ENCODE data around the gene GPC2. TPM values are rescaled to one million over a fixed set of nuclear protein-coding genes. Genes with fewer than 3 reads are reported as not detected.
"Not testable (repeated sequence)": the region's sequence is repeated elsewhere in the genome, so short reads cannot be mapped to it uniquely, and the experiment has no call there.

The GPC2 gene, protein sequence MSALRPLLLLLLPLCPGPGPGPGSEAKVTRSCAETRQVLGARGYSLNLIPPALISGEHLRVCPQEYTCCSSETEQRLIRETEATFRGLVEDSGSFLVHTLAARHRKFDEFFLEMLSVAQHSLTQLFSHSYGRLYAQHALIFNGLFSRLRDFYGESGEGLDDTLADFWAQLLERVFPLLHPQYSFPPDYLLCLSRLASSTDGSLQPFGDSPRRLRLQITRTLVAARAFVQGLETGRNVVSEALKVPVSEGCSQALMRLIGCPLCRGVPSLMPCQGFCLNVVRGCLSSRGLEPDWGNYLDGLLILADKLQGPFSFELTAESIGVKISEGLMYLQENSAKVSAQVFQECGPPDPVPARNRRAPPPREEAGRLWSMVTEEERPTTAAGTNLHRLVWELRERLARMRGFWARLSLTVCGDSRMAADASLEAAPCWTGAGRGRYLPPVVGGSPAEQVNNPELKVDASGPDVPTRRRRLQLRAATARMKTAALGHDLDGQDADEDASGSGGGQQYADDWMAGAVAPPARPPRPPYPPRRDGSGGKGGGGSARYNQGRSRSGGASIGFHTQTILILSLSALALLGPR
- total RNA-seq: 1 to 10 TPM; 4.8 to 5.5 TPM

GRCh38 chr7:100177045-100178001 lies at the start of gene GPC2, which contains the start of gene STAG3:
Gene GPC2, minus strand, starts transcription at chr7:100177381. Its CDS starts 182 bp downstream, at chr7:100177199.
Gene STAG3, plus strand, starts transcription at chr7:100177918. Its CDS starts 2,639 bp downstream, at chr7:100180557.
- DNase-seq: peak; percentile 99
- no peaks in the 10 kb centered on the region for H3K9me3 Mint-ChIP-seq
- ChIA-PET CTCF (interaction anchor here (0.9 to 1.8 kb wide), 3 partner anchors 9 to 57 kb away, joined by 3 to 10 read pairs (median 3); partner anchors contain the start of gene GAL3ST4), POLR2A (interaction anchor here (1.3 kb wide), 1 partner anchor 29 kb away, joined by 4 read pairs; the partner anchor contains the start of gene LAMTOR4)
- H3K27ac Mint-ChIP-seq: no peak within 1 kb of the TSS
- H3K4me3 Mint-ChIP-seq: peak within 1 kb of the TSS; percentile 74
- intact Hi-C loops (cut with micrococcal nuclease): loop anchor here (1.0 to 5.0 kb wide), 3 partner anchors 8 to 45 kb away; partner anchors contain the start of gene LAMTOR4
- peaks cover 34% of the 10 kb centered on the region for H3K4me1 Mint-ChIP-seq (ENCODE audit: low read depth)
- H3K36me3 Mint-ChIP-seq: no peaks in the 10 kb centered on the region
- H3K27me3 Mint-ChIP-seq: no peaks in the 10 kb centered on the region

- H3K4me3 Mint-ChIP-seq, CTCF ChIA-PET, DNase-seq, H3K27me3 Mint-ChIP-seq, POLR2A ChIA-PET, H3K9me3 Mint-ChIP-seq: not testable (repeated sequence)
- Mint-ChIP-seq H3K4me1 (ENCODE audit: low read depth) (peaks cover 36% of the 10 kb centered on the region), H3K27ac (peak overlapping the region; percentile 60), H3K36me3 (peaks cover 43% of the 10 kb centered on the region)
- intact Hi-C loops (cut with micrococcal nuclease): loop anchor here (5.0 to 10.0 kb wide), 4 partner anchors 47 to 310 kb away; partner anchors contain the start of genes GPC2, STAG3 and TRIM4
Measured at GRCh38 chr7:100224891-100225290, 47.7 kb upstream of the GPC2 start.

GRCh38 chr7:100223376-100223927 lies 46.3 kb upstream of the GPC2 start:
- Mint-ChIP-seq H3K27ac (peak overlapping the region; percentile 98), H3K36me3 (peaks cover 53% of the 10 kb centered on the region), H3K4me3 (peak overlapping the region; percentile 92), H3K4me1 (ENCODE audit: low read depth) (peaks cover 47% of the 10 kb centered on the region)
- H3K9me3 Mint-ChIP-seq, DNase-seq, CTCF ChIA-PET, H3K27me3 Mint-ChIP-seq: not testable (repeated sequence)
- POLR2A ChIA-PET: interaction anchor here (0.7 kb wide), 1 partner anchor 84 kb away, joined by 3 read pairs; no protein-coding TSS in a partner anchor
- intact Hi-C loops (cut with micrococcal nuclease): loop anchor here (5.0 to 10.0 kb wide), 4 partner anchors 46 to 309 kb away; partner anchors contain the start of genes GPC2, STAG3 and TRIM4

- Mint-ChIP-seq H3K4me3 (peak overlapping the region; percentile 92), H3K27ac (peak overlapping the region; percentile 98), H3K4me1 (ENCODE audit: low read depth) (peaks cover 46% of the 10 kb centered on the region), H3K27me3 (no peaks in the 10 kb centered on the region), H3K36me3 (peaks cover 53% of the 10 kb centered on the region), H3K9me3 (no peaks in the 10 kb centered on the region)
- no peak for DNase-seq
- POLR2A ChIA-PET: interaction anchor here (0.8 to 2.3 kb wide), 5 partner anchors 32 to 320 kb away, joined by 3 to 11 read pairs (median 3); partner anchors contain the start of genes MEPCE and ZCWPW1
- intact Hi-C loops (cut with micrococcal nuclease): loop anchor here (5.0 to 10.0 kb wide), 4 partner anchors 45 to 308 kb away; partner anchors contain the start of genes GPC2, STAG3 and TRIM4
- CTCF ChIA-PET: interaction anchor here (1.4 to 3.2 kb wide), 4 partner anchors 15 to 123 kb away, joined by 4 to 22 read pairs (median 4); no protein-coding TSS in a partner anchor
Measured at GRCh38 chr7:100222445-100223132, 45.4 kb upstream of the GPC2 start.

GRCh38 chr7:100221767-100222444 lies 44.7 kb upstream of the GPC2 start:
- POLR2A ChIA-PET: interaction anchor here (0.6 to 2.3 kb wide), 8 partner anchors 11 to 320 kb away, joined by 3 to 11 read pairs (median 3); partner anchors contain the start of genes AP4M1, MEPCE and ZCWPW1

GRCh38 chr7:100221231-100221718 lies 44.1 kb upstream of the GPC2 start:
- POLR2A ChIA-PET: interaction anchor here (0.8 to 2.3 kb wide), 6 partner anchors 11 to 208 kb away, joined by 3 to 11 read pairs (median 3); partner anchors contain the start of genes AP4M1, MEPCE and ZCWPW1
- CTCF ChIA-PET: interaction anchor here (1.4 to 3.2 kb wide), 4 partner anchors 13 to 124 kb away, joined by 4 to 22 read pairs (median 4); no protein-coding TSS in a partner anchor
- Mint-ChIP-seq H3K4me1 (ENCODE audit: low read depth) (peaks cover 56% of the 10 kb centered on the region), H3K4me3 (peak overlapping the region; percentile 92), H3K27ac (peak overlapping the region; percentile 98), H3K9me3 (no peaks in the 10 kb centered on the region), H3K27me3 (no peaks in the 10 kb centered on the region), H3K36me3 (peaks cover 53% of the 10 kb centered on the region)
- peak; percentile 90 for DNase-seq
- intact Hi-C loops (cut with micrococcal nuclease): loop anchor here (1.0 to 10.0 kb wide), 8 partner anchors 22 to 306 kb away; partner anchors contain the start of genes GPC2, LAMTOR4, MEPCE and STAG3

More at GRCh38 chr7:100221767-100222444, 44.7 kb upstream of the GPC2 start:
- no peaks in the 10 kb centered on the region for H3K9me3 Mint-ChIP-seq
- intact Hi-C loops (cut with micrococcal nuclease): loop anchor here (1.0 to 10.0 kb wide), 8 partner anchors 21 to 307 kb away; partner anchors contain the start of genes GPC2, LAMTOR4, MEPCE and STAG3
- H3K36me3 Mint-ChIP-seq: peaks cover 53% of the 10 kb centered on the region
- H3K27ac Mint-ChIP-seq: peak overlapping the region; percentile 98
- peak; percentile 48 for DNase-seq
- peaks cover 53% of the 10 kb centered on the region for H3K4me1 Mint-ChIP-seq (ENCODE audit: low read depth)
- H3K4me3 Mint-ChIP-seq: peak overlapping the region; percentile 92
- CTCF ChIA-PET: interaction anchor here (1.4 to 3.2 kb wide), 4 partner anchors 14 to 123 kb away, joined by 4 to 22 read pairs (median 4); no protein-coding TSS in a partner anchor
- H3K27me3 Mint-ChIP-seq: no peaks in the 10 kb centered on the region

DNA sequence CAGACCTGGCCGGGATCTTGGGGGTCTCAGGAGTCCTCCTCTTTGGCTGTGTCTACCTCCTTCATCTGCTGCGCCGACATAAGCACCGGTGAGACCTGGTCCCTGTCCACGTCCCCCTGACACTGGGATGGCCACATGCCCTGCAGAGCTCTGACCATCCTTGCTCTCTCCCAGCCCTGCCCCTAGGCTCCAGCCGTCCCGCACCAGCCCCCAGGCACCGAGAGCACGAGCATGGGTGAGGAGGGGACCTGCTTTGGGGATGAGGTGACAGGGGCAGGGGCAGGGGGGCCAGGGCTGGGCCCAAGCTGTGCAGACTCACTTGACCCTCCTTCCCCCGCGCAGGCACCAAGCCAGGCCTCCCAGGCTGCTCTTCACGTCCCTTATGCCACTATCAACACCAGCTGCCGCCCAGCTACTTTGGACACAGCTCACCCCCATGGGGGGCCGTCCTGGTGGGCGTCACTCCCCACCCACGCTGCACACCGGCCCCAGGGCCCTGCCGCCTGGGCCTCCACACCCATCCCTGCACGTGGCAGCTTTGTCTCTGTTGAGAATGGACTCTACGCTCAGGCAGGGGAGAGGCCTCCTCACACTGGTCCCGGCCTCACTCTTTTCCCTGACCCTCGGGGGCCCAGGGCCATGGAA lies 43.5 kb upstream of the GPC2 start:
- CTCF ChIA-PET: interaction anchor here (1.4 to 3.2 kb wide), 3 partner anchors 51 to 125 kb away, joined by 4 to 22 read pairs (median 5); no protein-coding TSS in a partner anchor
- Mint-ChIP-seq H3K4me1 (ENCODE audit: low read depth) (peaks cover 57% of the 10 kb centered on the region), H3K4me3 (peak overlapping the region; percentile 92), H3K27me3 (no peaks in the 10 kb centered on the region), H3K9me3 (no peaks in the 10 kb centered on the region), H3K27ac (peak overlapping the region; percentile 98), H3K36me3 (peaks cover 53% of the 10 kb centered on the region)
- POLR2A ChIA-PET: interaction anchor here (0.6 to 2.3 kb wide), 5 partner anchors 9 to 209 kb away, joined by 3 to 11 read pairs (median 4); partner anchors contain the start of genes MEPCE and ZCWPW1
- intact Hi-C loops (cut with micrococcal nuclease): loop anchor here (1.0 to 10.0 kb wide), 8 partner anchors 23 to 306 kb away; partner anchors contain the start of genes GPC2, LAMTOR4, MEPCE and STAG3
- DNase-seq: no peak

DNA sequence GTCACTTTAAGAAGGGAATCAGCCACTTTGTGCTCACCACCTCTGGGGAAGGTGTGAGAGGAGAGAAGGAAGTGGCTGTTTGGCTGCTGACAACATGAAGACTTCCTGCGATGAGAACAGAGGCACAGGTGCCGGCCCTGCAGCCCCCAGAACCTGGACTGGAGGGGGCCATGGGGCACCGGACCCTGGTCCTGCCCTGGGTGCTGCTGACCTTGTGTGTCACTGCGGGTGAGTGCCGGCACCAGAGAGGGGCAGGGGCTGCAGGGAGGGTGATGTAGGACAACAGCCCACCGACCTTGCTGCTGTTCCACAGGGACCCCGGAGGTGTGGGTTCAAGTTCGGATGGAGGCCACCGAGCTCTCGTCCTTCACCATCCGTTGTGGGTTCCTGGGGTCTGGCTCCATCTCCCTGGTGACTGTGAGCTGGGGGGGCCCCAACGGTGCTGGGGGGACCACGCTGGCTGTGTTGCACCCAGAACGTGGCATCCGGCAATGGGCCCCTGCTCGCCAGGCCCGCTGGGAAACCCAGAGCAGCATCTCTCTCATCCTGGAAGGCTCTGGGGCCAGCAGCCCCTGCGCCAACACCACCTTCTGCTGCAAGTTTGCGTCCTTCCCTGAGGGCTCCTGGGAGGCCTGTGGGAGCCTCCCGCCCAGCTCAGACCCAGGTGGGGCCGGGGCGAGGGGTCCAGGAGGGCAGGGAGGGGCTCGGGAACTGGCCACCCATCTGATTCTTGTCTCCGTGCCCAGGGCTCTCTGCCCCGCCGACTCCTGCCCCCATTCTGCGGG lies 42.8 kb upstream of the GPC2 start, which contains the start of gene PVRIG:
TSS of gene PVRIG (plus strand) at position 149 of the 785 bp plus-strand sequence. CDS start at position 171, 22 bp downstream.
- intact Hi-C loops (cut with micrococcal nuclease): loop anchor here (2.0 to 10.0 kb wide), 6 partner anchors 43 to 305 kb away; partner anchors contain the start of genes GPC2, LAMTOR4, STAG3 and TRIM4
- H3K27ac Mint-ChIP-seq: peak within 1 kb of the TSS; percentile 98
- not testable (repeated sequence) for H3K9me3 Mint-ChIP-seq, H3K27me3 Mint-ChIP-seq
- peaks cover 53% of the 10 kb centered on the region for H3K36me3 Mint-ChIP-seq
- H3K4me1 Mint-ChIP-seq (ENCODE audit: low read depth): peaks cover 59% of the 10 kb centered on the region
- CTCF ChIA-PET: interaction anchor here (3.2 kb wide), 1 partner anchor 88 kb away, joined by 22 read pairs; no protein-coding TSS in a partner anchor
- DNase-seq: peak; percentile 67
- H3K4me3 Mint-ChIP-seq: peak within 1 kb of the TSS; percentile 92
- POLR2A ChIA-PET: interaction anchor here (0.6 to 2.3 kb wide), 3 partner anchors 8 to 209 kb away, joined by 4 to 11 read pairs (median 4); partner anchors contain the start of genes MEPCE and ZCWPW1

All from activated CD4-positive, alpha-beta memory T cell treated with anti-CD3 and anti-CD28 coated beads for 36 hours (primary cell).